Liver (tissue), 9 donors: ENCODE measurements around the gene ACO2. TPM values are rescaled to one million over a fixed set of nuclear protein-coding genes. Genes with fewer than 3 reads are reported as not detected.
A peak's percentile ranks its signal among the peaks of the same experiment; 100 is the strongest.

Source experiments
- DNase-seq: peaks from one replicate; pipeline ENCODE4 v3.0.0-alpha.2; 2017; ENCODE audit warnings: low spot score
- H3K27ac ChIP-seq, 2 donors: one replicate each; pipeline ENCODE4 v1.7.0; 2013; ENCODE audit warnings: inconsistent platforms in 2 of 2, low read length in 2 of 2, control low read depth in 1 of 2, low read depth in 1 of 2, mild to moderate bottlenecking in 1 of 2
- H3K27me3 ChIP-seq, 4 donors: one replicate each; pipeline versions ENCODE4 v1.6.1 to v1.7.0; 2013; ENCODE audit warnings: low read length in 3 of 4, inconsistent platforms in 1 of 4, mild to moderate bottlenecking in 1 of 4, moderate library complexity in 1 of 4; ENCODE audit not compliant: control insufficient read depth in 4 of 4, insufficient read depth in 4 of 4
- H3K36me3 ChIP-seq, 4 donors: one replicate each; pipeline versions ENCODE4 v1.6.1 to v1.7.0; 2013; ENCODE audit warnings: low read length in 3 of 4, mild to moderate bottlenecking in 3 of 4, low read depth in 1 of 4, moderate library complexity in 1 of 4; ENCODE audit not compliant: control insufficient read depth in 4 of 4, insufficient read depth in 3 of 4
- H3K4me1 ChIP-seq, 4 donors: one replicate each; pipeline versions ENCODE4 v1.6.1 to v1.7.0; 2013; ENCODE audit warnings: low read length in 3 of 4, mild to moderate bottlenecking in 3 of 4, moderate library complexity in 1 of 4; ENCODE audit not compliant: control insufficient read depth in 4 of 4, insufficient read depth in 4 of 4
- H3K4me3 ChIP-seq, 3 donors: one replicate each; pipeline versions ENCODE4 v1.6.1 to v1.7.0; 2013; ENCODE audit warnings: low read length in 3 of 3, control low read depth in 1 of 3, low read depth in 1 of 3, mild to moderate bottlenecking in 1 of 3
- H3K9ac ChIP-seq, 2 donors: one replicate each; pipeline ENCODE4 v1.7.0; 2013; ENCODE audit warnings: low read length in 2 of 2, mild to moderate bottlenecking in 2 of 2, moderate library complexity in 2 of 2, control low read depth in 1 of 2, low read depth in 1 of 2
- H3K9me3 ChIP-seq, 4 donors: one replicate each; pipeline versions ENCODE4 v1.6.1 to v1.7.0; 2013; ENCODE audit warnings: low read length in 3 of 4; ENCODE audit not compliant: control insufficient read depth in 4 of 4
- EGR1 ChIP-seq, 2 donors: IDR thresholded peaks; 2 replicates each; pipeline ENCODE4 v1.6.1; 2016 to 2018; ENCODE audit warnings: antibody characterized with exemption in 2 of 2, low read depth in 2 of 2
- FOXA1 ChIP-seq: IDR thresholded peaks from 2 replicates; pipeline ENCODE4 v1.6.1; 2016; ENCODE audit warnings: antibody characterized with exemption
- FOXA2 ChIP-seq: IDR thresholded peaks from 2 replicates; pipeline ENCODE4 v1.6.1; 2016; ENCODE audit warnings: antibody characterized with exemption
- GABPA ChIP-seq, 2 donors: IDR thresholded peaks in 1 of 2; conservative IDR thresholded peaks in 1 of 2; 2 replicates each; pipeline ENCODE4 v1.6.1; 2016; ENCODE audit warnings: antibody characterized with exemption in 2 of 2, mild to moderate bottlenecking in 1 of 2, moderate library complexity in 1 of 2
- HNF4G ChIP-seq: IDR thresholded peaks from 2 replicates; pipeline ENCODE4 v1.6.1; 2016; ENCODE audit warnings: antibody characterized with exemption
- JUND ChIP-seq, 2 donors: IDR thresholded peaks; 2 replicates each; pipeline ENCODE4 v1.6.1; 2016; ENCODE audit warnings: antibody characterized with exemption in 2 of 2
- NR2F2 ChIP-seq: IDR thresholded peaks from 2 replicates; pipeline ENCODE4 v1.6.1; 2016; ENCODE audit warnings: antibody characterized with exemption
- RAD21 ChIP-seq, 2 donors: IDR thresholded peaks; 2 replicates each; pipeline ENCODE4 v1.6.1; 2016; ENCODE audit warnings: antibody characterized with exemption in 2 of 2, mild to moderate bottlenecking in 2 of 2
- RXRA ChIP-seq, 2 donors: IDR thresholded peaks; 2 replicates each; pipeline ENCODE4 v1.6.1; 2017 to 2018; ENCODE audit warnings: antibody characterized with exemption in 2 of 2, mild to moderate bottlenecking in 1 of 2
- SP1 ChIP-seq: IDR thresholded peaks from 2 replicates; pipeline ENCODE4 v1.6.1; 2018; ENCODE audit warnings: antibody characterized with exemption, mild to moderate bottlenecking
- TAF1 ChIP-seq: conservative IDR thresholded peaks from 2 replicates; pipeline ENCODE4 v1.6.1; 2016; ENCODE audit warnings: antibody characterized with exemption, mild to moderate bottlenecking
- YY1 ChIP-seq: IDR thresholded peaks from 2 replicates; pipeline ENCODE4 v1.6.1; 2016; ENCODE audit warnings: antibody characterized with exemption, mild to moderate bottlenecking
- WGBS: extraction: QIAGEN DNeasy Blood & Tissue Kit; methylation state at CpG from one replicate; pipeline ENCODE4 v1.1.7; 2013; 5-methylcytosine and 5-hydroxymethylcytosine counted together
- polyA plus RNA-seq, 2 donors: library from polyadenylated mRNA; stranded (reverse) in 1 of 2; unstranded in 1 of 2; fragments of 200-250 nt in 1 of 2; fragments of >200 nt in 1 of 2; fragmentation: Nextera tagmentation in 1 of 2; extraction: Ambion mirVana in 1 of 2; gene quantifications; one replicate each; pipeline versions ENCODE4 v1.2.1 to v1.2.3, GENCODE V29; 2013 to 2015
- total RNA-seq, 2 donors: library from RNA; depleted of rRNA; stranded (reverse); fragments of >200 nt; gene quantifications; one replicate each; pipeline ENCODE4 v1.2.3, GENCODE V29; 2014
- TF ChIP-seq, protein P1 (sequence below): IDR thresholded peaks from 2 replicates; pipeline ENCODE4 v1.6.1; 2016; ENCODE audit warnings: antibody characterized with exemption
- TF ChIP-seq, protein P2 (sequence below): IDR thresholded peaks from 2 replicates; pipeline ENCODE4 v1.6.1; 2016; ENCODE audit warnings: antibody characterized with exemption
- TF ChIP-seq, protein P3 (sequence below): fragments of 150-350 bp; IDR thresholded peaks from 2 replicates; pipeline ENCODE4 v1.5.1; 2017; ENCODE audit warnings: improper control_type of control experiment, low read depth, low read length; ENCODE audit not compliant: missing input control
- TF ChIP-seq, protein P4 (sequence below): IDR thresholded peaks from 2 replicates; pipeline ENCODE4 v1.6.1; 2016; ENCODE audit warnings: antibody characterized with exemption
- donor health status: healthy.
- donor health status: healthy.
- donor health status: healthy.
- donor health status: healthy.
- donor health status: healthy.

Gene ACO2
- total and polyA plus RNA-seq, 4 donors, result 45.3 to 76.1 (median 68.9) TPM

DNA sequence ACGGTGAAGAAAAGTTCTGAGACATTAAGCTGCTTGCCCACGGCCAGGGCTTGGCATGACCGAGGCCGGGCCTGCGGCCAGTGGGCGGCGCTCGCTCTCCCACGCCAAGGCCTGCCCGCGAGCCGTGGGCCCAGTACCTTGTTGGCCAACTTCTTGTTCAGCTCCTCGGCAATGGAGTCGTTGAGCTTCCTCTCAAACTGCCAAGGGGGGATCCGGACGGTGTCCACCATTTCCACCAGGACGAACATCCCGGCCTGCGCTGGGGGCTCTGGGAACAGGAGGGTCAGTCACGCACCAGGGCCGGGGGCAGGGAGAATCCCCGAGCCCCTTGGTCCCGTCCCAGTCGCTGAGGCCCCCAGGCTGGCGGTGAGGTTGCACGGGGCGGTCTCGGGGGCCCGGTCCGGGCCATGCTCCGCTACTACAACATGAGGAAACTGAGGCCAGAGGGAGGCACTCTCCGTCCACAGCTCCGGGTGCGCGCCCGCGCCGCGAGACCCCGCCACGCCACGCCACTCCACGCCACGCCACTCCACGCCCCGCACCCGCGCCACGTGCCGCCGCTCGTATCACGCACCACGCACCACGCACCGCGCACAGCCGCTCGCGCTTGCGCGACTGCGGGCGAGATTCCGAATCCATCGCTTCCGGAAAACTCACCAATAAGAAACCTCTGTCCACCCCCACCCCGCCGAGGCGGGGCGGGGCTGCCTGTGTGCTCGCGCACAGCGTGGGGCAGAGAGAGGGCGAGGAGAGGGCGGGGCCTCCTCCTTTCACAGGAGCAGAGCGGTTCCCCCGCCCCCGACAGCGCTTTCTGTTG lies 75.1 kb downstream of the ACO2 start, which contains the start of gene POLR3H:
POLR3H (minus strand) TSS at position 617 of the 817 bp plus-strand sequence; CDS start at position 248, 369 bp downstream.
- DNase-seq, result peak; percentile 98
- 1% methylated on average over 80 of the region's 80 CpGs for WGBS

DNA sequence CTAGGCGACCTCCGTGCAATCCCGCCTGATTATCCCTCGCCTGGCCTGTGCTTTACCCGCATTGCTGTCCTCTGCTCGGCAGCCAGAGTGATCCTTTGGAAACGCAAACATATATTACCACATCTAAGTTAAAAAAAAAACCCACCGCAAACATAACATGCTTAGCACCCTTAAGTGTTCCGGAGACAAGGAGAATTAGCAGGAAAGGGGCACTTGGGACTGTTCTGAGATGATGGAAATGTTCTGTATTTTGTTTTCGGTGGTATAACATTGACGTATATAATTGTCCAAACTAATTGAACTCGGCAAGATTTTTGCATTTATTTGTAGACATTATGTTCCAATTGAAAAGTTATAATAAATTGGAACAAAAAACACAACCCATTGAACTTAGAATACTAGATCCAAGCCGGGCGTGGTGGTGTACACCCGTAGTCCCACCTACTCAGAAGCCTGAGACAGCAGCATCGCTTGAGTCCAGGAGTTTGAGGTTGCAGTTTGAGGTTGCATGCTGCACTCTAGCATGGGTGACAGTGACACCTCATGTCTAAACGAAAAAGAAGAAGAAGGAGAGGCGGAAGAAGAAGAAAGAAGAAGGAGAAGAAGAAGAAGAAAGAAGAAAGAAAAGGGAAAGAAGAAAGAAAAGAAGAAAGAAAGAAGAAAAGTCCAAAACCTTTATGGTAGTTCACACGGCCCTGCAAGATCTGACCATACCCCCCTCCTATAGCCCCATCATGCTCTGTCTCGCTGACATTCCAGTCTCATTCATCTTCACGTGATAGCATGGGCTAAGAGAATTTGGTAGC lies 76.0 kb downstream of the ACO2 start:
- Histone ChIP-seq H3K4me3 (no peak overlapping the region), H3K4me1 (peaks cover 5 to 46% (median 41%) of the 10 kb centered on the region in 4 donors), H3K27me3 (no peaks in the 10 kb centered on the region), H3K36me3 (no peaks in the 10 kb centered on the region), H3K9ac (peak overlapping the region in 1 of 2 donors; percentile 54), H3K27ac (peak overlapping the region in 1 of 2 donors; percentile 25), H3K9me3 (no peaks in the 10 kb centered on the region)
- DNase-seq, result no peak
- WGBS, result 33% methylated on average over 21 of the region's 21 CpGs
- TF ChIP-seq RAD21 (IDR thresholded peaks at IDR 0.05) (peak; percentile 23 to 57), RXRA (IDR thresholded peaks at IDR 0.05) (peak in 1 of 2 donors; percentile 64), JUND (IDR thresholded peaks at IDR 0.05) (no peak), EGR1 (IDR thresholded peaks at IDR 0.05; ENCODE audit: low read depth in 2 of 2) (peak in 1 of 2 donors; percentile 26), GABPA (IDR thresholded peaks at IDR 0.05 in 1 of 2, conservative IDR thresholded peaks at IDR 0.05 in 1 of 2) (no peak), FOXA1 (no peak), HNF4G (no peak), YY1 (no peak), NR2F2 (no peak), FOXA2 (no peak), TAF1 (no peak), SP1 (peak; percentile 55)
- TF ChIP-seq, protein P1, sequence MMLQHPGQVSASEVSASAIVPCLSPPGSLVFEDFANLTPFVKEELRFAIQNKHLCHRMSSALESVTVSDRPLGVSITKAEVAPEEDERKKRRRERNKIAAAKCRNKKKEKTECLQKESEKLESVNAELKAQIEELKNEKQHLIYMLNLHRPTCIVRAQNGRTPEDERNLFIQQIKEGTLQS, result no peak
- TF ChIP-seq, protein P2, sequence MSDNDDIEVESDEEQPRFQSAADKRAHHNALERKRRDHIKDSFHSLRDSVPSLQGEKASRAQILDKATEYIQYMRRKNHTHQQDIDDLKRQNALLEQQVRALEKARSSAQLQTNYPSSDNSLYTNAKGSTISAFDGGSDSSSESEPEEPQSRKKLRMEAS, result peak; percentile 9
- TF ChIP-seq, protein P3, sequence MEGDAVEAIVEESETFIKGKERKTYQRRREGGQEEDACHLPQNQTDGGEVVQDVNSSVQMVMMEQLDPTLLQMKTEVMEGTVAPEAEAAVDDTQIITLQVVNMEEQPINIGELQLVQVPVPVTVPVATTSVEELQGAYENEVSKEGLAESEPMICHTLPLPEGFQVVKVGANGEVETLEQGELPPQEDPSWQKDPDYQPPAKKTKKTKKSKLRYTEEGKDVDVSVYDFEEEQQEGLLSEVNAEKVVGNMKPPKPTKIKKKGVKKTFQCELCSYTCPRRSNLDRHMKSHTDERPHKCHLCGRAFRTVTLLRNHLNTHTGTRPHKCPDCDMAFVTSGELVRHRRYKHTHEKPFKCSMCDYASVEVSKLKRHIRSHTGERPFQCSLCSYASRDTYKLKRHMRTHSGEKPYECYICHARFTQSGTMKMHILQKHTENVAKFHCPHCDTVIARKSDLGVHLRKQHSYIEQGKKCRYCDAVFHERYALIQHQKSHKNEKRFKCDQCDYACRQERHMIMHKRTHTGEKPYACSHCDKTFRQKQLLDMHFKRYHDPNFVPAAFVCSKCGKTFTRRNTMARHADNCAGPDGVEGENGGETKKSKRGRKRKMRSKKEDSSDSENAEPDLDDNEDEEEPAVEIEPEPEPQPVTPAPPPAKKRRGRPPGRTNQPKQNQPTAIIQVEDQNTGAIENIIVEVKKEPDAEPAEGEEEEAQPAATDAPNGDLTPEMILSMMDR, result no peak

More for the DNA sequence above, 75.1 kb downstream of the ACO2 start, which contains the start of gene POLR3H:
- H3K27ac ChIP-seq, result peak within 1 kb of the TSS; percentile 65 to 94
- no peaks in the 10 kb centered on the region for H3K27me3 ChIP-seq
- peak within 1 kb of the TSS; percentile 71 to 92 for H3K9ac ChIP-seq
- H3K9me3 ChIP-seq, result no peaks in the 10 kb centered on the region
- H3K4me3 ChIP-seq, result peak within 1 kb of the TSS; percentile 69 to 96 (median 88)
- H3K4me1 ChIP-seq, result peaks cover 5 to 45% (median 37%) of the 10 kb centered on the region in 4 donors
- peaks cover 0 to 6% (median 1%) of the 10 kb centered on the region in 4 donors for H3K36me3 ChIP-seq
- peak; percentile 79 for TF ChIP-seq SP1
- TF ChIP-seq, protein P3, result peak; percentile 58
- TF ChIP-seq RAD21 (IDR thresholded peaks at IDR 0.05), result peak; percentile 74 to 76
- TF ChIP-seq, protein P4, sequence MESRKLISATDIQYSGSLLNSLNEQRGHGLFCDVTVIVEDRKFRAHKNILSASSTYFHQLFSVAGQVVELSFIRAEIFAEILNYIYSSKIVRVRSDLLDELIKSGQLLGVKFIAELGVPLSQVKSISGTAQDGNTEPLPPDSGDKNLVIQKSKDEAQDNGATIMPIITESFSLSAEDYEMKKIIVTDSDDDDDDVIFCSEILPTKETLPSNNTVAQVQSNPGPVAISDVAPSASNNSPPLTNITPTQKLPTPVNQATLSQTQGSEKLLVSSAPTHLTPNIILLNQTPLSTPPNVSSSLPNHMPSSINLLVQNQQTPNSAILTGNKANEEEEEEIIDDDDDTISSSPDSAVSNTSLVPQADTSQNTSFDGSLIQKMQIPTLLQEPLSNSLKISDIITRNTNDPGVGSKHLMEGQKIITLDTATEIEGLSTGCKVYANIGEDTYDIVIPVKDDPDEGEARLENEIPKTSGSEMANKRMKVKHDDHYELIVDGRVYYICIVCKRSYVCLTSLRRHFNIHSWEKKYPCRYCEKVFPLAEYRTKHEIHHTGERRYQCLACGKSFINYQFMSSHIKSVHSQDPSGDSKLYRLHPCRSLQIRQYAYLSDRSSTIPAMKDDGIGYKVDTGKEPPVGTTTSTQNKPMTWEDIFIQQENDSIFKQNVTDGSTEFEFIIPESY, result no peak
- no peak for TF ChIP-seq TAF1
- no peak for TF ChIP-seq FOXA2
- TF ChIP-seq YY1, result peak; percentile 66
- TF ChIP-seq, protein P2, result peak; percentile 27
- TF ChIP-seq, protein P1, result no peak
- peak; percentile 47 to 83 for TF ChIP-seq EGR1 (IDR thresholded peaks at IDR 0.05; ENCODE audit: low read depth in 2 of 2)
- peak in 1 of 2 donors; percentile 65 for TF ChIP-seq GABPA (IDR thresholded peaks at IDR 0.05 in 1 of 2, conservative IDR thresholded peaks at IDR 0.05 in 1 of 2)
- peak in 1 of 2 donors; percentile 14 for TF ChIP-seq RXRA (IDR thresholded peaks at IDR 0.05)
